Measurements from ENCODE around the gene ITGA2.

The ITGA2 gene

DNA sequence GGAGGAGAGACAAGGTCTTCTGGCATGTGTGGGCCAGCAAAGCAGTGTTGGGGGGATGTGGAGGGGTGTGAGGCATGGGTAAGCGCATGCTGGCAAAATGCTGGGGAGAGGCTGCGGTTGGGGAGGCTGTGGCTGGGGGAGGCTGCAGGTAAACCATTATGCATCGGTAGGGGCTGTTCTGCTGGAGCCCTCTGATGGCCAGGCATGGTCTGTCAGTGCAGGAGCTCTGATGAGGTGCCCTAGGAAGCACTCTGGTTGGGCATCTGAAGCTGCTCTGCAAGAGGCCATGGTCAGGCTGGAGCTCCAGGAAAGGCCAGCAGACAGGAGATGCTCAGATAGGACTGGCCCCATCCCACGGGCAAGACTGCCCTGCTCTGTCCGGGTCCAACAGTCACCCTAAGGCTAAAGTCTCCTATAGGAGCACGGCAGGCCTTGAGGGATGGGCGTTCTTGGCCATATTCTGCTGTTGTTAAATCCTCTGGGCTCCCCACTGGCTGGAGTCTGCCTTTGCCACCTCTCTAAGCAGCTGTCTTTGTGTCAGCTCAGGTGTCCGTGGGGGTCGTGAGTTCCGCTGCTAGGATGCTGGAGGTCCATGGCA, 28.7 kb downstream of the ITGA2 start:
- no peak for DNase-seq (ENCODE audit: low read depth)

- peak; percentile 35 for DNase-seq (ENCODE audit: low read depth)
These were observed 30.2 kb downstream of the ITGA2 start for GRCh38 chr5:53019320-53019719.

DNA sequence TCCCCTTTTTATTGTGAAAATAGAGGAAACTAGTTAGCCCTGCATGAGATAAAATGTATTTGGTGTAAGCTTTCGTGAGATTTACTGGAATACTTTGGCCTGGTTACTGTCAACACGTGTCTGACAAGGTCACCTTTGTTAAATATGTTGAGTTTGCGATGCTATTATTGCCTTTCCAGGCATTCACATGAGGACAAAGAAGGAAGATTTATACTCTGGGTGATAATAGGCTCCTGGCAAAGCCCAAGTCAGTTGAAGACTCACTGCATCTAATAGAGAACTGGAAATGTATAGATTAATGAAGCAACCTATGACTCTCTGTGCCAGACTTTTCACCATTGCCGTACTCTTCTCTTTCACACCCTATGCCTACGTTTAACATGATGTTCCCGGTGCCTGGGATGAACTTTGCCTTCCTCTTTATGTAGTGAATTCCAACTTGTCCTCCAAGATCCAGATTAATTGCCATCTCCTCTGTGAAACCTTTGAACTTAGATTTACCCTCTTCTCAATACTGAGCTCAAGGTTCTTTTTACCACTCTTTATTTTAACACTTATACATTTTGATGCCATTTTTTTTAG, 33.9 kb downstream of the ITGA2 start:
- DNase-seq (ENCODE audit: low read depth): no peak

DNA sequence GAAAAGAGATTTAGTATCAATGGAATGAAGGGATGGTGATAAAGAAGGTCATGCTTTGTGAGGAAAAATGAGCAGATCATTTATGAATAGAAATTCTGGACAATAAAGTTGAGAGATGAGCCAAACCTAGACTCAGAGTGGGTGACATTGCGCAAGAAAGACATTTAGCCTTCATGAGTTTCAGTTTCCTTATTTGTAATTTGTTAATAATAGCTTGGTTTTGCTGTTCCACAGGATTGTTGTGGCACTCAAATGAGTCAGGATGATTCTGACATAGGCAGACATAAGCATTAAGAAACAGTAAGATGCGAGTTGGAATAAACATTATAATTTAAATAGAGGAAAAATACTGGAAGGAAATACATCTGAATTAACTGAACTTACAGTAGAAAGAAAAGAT, 34.8 kb downstream of the ITGA2 start:
- DNase-seq (ENCODE audit: low read depth): peak; percentile 66

GRCh38 chr5:53024535-53024934, 35.4 kb downstream of the ITGA2 start:
- DNase-seq (ENCODE audit: low read depth): no peak

GRCh38 chr5:53025487-53025886, 36.3 kb downstream of the ITGA2 start:
- no peak for DNase-seq (ENCODE audit: low read depth)

GRCh38 chr5:53027913-53028312, 38.8 kb downstream of the ITGA2 start:
- DNase-seq (ENCODE audit: low read depth): no peak

GRCh38 chr5:53029608-53030007, 40.5 kb downstream of the ITGA2 start:
- no peak for DNase-seq (ENCODE audit: low read depth)

DNA sequence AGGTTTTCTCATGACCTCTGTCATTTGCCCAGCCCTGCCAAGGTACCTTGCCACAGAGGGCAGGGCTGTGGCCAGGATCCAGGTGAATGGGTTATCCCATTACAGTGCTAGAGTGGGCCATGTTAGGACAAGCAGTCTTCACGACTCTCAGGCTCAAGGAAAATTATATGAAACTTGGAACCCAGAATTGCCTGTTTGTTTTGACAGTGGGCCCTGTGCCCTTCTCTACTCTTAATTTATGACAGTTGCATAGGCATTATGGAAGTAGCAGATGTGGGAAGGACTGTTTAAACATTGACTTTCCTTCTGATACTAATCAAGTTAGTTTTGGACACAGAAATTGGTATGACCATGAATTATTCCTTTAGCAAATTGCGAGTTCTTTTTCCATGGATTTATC, 41.7 kb downstream of the ITGA2 start:
- no peak for DNase-seq (ENCODE audit: low read depth)

DNA sequence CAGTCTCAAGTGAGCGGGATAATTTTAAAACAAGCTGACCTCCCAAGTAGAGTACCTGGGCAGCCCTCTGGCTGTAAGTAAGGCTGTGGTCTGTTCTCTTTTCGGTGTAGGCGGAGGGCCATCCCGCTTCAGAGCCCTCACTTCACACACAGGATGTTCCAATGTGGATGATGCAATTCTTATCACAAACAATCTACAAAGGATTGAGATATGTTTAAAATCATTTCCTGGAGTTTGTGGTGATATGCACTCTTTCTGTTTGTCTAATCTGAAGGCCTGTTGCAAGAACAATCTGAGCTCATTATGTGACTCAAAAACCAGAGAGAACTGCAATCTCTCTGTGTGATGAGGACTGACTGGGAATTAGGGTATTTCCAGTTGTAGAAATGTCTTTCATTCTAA, 42.5 kb downstream of the ITGA2 start:
- peak; percentile 53 for DNase-seq (ENCODE audit: low read depth)

- no peak for DNase-seq (ENCODE audit: low read depth)
These were observed 43.0 kb downstream of the ITGA2 start for GRCh38 chr5:53032188-53032587.

DNA sequence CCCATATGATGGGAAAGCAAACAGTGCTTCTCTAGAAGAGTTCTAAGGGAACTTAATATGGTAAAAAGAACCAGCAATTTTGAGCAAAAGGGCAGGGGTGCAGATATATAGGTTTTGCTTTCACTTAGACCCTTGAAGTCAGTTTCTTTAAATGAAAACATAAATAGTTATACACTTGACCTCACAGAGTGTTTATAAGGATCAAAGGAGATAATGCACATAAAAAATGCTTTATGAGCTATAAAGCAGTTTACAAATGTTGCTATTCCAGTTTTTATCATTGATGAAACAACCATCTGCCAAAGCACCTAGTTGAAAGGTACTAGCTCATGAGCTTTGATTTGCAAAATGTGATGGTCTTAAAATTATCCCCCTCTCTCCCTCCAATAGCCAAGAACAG, 45.7 kb downstream of the ITGA2 start:
- DNase-seq (ENCODE audit: low read depth): no peak

DNA sequence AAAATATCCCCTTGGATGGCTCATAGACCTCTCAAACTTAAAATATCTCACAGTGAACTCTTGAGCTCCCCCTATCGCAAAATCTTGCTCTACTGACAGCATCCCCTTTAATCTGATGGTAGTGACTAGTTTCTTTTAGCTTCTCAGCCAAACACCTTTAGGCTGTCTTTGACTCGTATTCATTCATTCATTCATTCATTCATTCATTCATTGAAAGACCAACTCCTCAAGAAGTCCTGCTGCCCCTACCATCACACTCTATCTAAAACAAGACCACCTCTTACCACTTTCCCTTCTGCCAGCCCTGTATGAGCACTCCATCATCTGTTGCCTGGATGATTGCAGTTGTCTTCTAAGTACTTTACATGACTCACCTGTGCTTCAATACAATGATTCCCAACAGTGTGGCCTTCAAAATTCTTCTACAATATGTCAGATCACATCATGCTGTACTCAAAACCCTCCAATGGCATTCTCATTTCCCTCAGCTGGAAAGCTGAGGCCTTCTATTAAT, 46.8 kb downstream of the ITGA2 start:
- DNase-seq (ENCODE audit: low read depth): no peak

- peak; percentile 47 for DNase-seq (ENCODE audit: low read depth)
These were observed 48.1 kb downstream of the ITGA2 start for GRCh38 chr5:53037141-53037859.

DNA sequence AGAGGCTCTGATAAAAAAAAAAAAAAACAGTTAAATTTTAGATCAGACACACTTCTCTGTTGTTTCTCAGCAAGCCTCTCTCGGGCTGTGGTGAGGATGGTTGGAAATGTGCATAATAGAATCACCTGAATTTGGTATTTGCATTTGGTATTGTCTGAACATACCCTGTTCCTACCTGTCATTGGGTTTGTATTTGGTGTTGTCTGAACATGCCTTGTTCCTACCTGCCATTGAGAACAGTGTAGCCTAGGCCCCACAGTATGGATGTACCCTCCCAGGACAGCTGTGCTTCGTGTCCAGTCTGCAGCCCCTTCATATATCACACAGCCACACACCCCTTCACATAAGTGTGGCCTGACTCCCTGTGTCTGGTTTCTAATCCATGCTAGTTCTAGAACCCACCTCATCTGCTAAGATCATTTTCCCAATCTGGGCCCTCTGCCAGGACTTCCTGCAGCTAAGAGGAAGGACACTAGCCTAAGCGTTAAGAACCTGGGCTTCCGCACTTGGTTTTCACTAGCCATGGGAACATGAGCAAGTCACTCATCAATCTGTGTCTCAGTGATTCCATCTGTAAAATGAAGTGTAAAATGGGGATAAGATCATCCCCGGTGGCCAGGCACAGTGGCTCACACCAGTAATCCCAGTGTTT, 49.2 kb downstream of the ITGA2 start:
- no peak for DNase-seq (ENCODE audit: low read depth)

- no peak for DNase-seq (ENCODE audit: low read depth)
These were observed 50.7 kb downstream of the ITGA2 start for GRCh38 chr5:53039855-53040254.

GRCh38 chr5:53041071-53041692, 52.0 kb downstream of the ITGA2 start:
- no peak for DNase-seq (ENCODE audit: low read depth)

- no peak for DNase-seq (ENCODE audit: low read depth)
These were observed 52.6 kb downstream of the ITGA2 start for GRCh38 chr5:53041740-53042139.

GRCh38 chr5:53045263-53045662, 56.1 kb downstream of the ITGA2 start:
- no peak for DNase-seq (ENCODE audit: low read depth)

DNA sequence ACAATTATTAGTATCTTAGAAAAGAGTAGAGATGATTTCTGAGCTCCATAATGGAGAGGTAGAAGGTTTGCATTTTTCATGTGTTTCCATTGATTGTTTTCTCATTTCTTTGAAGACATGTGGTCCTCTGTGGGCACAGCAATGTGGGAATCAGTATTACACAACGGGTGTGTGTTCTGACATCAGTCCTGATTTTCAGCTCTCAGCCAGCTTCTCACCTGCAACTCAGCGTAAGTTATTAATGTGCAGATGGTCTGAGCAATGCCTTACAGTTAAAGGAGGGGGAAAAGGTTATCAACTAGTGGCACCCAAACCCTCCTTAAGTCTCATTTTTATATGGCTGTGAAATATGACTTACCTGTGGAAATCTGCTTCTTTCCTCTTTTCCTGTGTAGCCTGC, 59.1 kb downstream of the ITGA2 start:
- DNase-seq (ENCODE audit: low read depth): no peak

DNA sequence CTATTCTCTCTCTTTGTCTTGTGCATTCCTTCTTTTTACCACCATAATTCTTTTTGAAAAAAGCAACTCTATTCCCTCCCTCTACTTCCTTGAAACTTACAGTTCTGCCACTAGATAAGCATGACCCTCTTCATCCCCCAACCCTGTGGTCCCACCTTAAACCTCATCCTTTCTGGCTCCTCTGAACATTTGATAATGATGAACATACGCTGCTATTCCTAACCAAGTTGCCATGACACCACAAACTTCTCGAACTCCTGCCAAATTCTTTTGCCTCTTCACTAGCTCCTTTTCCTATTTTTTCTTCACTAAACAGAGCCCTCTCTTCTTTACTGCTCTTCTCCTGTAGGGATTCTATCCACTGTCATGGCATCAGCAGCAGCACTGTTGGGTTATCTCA, 63.3 kb downstream of the ITGA2 start:
- DNase-seq (ENCODE audit: low read depth): no peak

DNA sequence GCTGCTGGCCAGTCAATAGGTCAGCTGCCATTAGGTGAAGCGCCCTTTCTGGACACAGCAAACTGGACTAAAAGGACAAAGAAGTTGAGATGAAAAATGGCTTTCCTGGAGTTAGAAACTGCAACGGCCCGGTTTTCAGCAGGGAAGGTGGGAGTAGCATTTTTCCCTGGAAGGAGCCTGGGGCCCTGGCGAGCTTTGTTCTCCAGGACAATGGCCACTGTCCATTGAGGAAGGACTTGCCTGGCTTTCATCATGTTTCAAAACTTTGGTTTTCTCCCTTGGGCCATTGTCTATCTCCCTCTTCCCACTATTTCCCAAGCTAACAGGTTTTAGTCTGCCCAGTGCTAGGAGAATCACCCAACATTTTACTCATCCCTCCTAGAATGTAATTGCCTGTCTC, 64.2 kb downstream of the ITGA2 start:
- DNase-seq (ENCODE audit: low read depth): no peak

GRCh38 chr5:53055365-53055764, 66.2 kb downstream of the ITGA2 start:
- DNase-seq (ENCODE audit: low read depth): no peak
